Measurements from ENCODE around the gene DPP6.

DNA sequence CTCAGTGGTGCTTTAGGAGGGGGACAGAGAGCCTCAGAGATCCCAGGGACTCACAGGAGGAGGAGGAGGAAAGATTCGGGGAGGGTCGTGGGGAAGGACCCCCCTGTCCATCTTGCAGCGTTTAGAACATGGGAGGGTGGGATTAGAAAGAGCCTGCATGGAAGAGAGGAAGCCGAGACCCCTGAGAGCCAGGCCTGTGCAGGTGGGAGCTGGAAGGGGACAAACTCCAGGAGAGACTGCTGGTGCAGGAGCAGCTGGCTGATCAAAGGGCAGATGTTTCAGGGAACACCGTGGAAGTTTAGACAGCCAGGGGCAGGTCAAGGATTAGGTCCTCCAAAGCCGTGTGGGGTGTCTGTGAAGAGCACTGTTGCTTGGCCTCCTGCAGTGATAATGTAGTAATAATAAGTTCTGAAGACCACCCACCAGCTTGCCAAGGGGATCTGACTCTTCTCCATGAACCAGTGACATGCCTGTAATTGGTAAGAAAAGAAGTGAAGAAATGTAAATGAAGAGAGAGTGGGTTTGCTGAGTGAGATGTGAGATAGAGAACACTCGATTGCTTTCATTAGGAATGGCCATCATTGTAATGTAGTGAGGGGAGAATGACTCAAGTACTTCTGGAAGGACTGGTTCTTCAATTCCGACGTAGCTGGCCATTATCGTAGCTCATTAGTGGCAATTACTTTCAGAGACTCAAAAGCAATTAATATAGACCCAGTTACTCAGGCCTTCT, 525.1 kb downstream of the DPP6 start:
- TF ChIP-seq CTCF (IDR thresholded peaks at IDR 0.05) (no peak), POLR2A (IDR thresholded peaks at IDR 0.05) (no peak)
